Measurements from ENCODE around the gene PTPRN2. TPM values are rescaled to one million over a fixed set of nuclear protein-coding genes. Genes with fewer than 3 reads are reported as not detected.
"Not testable (repeated sequence)": the region's sequence is repeated elsewhere in the genome, so short reads cannot be mapped to it uniquely, and the experiment has no call there.

Gene PTPRN2
- total and polyA plus RNA-seq, 2 of the 13 experiments (the other 11 are each of a cell fraction or from before 2014, with no cell fraction given), result 2.5 to 24.2 TPM

DNA sequence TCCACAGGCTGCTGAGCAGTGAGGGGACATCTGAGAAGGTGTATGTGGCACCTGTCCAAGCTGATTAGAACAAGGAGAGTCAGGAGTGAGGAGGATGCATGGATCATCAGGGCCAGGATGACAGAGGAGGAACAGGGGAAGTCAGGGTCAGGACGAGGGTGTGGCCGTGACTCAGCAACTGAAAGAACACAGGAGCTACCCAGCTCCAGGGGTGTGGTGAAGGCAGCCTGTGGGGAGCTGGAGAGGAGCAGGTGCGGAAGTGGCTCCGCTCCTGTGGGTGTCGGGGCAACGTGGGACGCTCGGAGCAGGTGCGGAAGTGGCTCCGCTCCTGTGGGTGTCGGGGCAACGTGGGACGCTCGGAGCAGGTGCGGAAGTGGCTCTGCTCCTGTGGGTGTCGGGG lies 79.3 kb downstream of the PTPRN2 start:
- Histone ChIP-seq H4K20me1 (ENCODE audit: insufficient read depth, low read length) (peaks cover 27% of the 10 kb centered on the region; the same call in 1 of the 2 replicates), H3K36me3 (replicated peaks in 1 of 2; ENCODE audit: control insufficient read depth in 1 of 2, insufficient read depth in 2 of 2, low read length in 2 of 2) (peaks cover 4 to 12% of the 10 kb centered on the region in 2 experiments; a peak in 4 of 5 replicates), H3K4me1 (ENCODE audit: insufficient read depth, low read length) (peaks cover 14% of the 10 kb centered on the region)
- CTCF ChIA-PET (ENCODE audit: low intra/inter-chr PET ratio, low total read pairs); DNase-seq (ENCODE audit: low spot score); H3K4me2 ChIP-seq (ENCODE audit: low read depth, low read length); H3K4me3 ChIP-seq (replicated peaks in 1 of 3; ENCODE audit: insufficient read depth in 1 of 3, low read depth in 2 of 3, low read length in 3 of 3); FAIRE-seq; POLR2A ChIA-PET; H3K27me3 ChIP-seq (ENCODE audit: control insufficient read depth in 1 of 2, insufficient read depth in 2 of 2, low read length in 2 of 2); H3K9me3 ChIP-seq (ENCODE audit: low read length); H3K9ac ChIP-seq (ENCODE audit: insufficient read depth, low read depth, low read length); H3K79me2 ChIP-seq (ENCODE audit: insufficient read depth, low read length); BruUV-seq (replicated peaks); H2AFZ ChIP-seq (ENCODE audit: low read length); H3K27ac ChIP-seq (ENCODE audit: extremely low read length, insufficient read depth, low read length); intact Hi-C loops (cut with micrococcal nuclease; ENCODE audit: unreplicated experiment); in situ Hi-C loops (cut with HindIII; ENCODE audit: extremely low pct_ligation_motif_present, low pct_unique_long_range_greater_than_20kb): not testable (repeated sequence)
- peak; percentile 20; the same call in 1 of the 2 replicates for TF ChIP-seq NFE2 (CRISPR knock-in tag; IDR thresholded peaks at IDR 0.05)
- WGBS (ENCODE audit: low lambda C conversion rate), result 91% methylated on average over 10 of the region's 16 CpGs
- ATAC-seq, result peak; percentile 23; the same call in 1 of the 3 replicates

DNA sequence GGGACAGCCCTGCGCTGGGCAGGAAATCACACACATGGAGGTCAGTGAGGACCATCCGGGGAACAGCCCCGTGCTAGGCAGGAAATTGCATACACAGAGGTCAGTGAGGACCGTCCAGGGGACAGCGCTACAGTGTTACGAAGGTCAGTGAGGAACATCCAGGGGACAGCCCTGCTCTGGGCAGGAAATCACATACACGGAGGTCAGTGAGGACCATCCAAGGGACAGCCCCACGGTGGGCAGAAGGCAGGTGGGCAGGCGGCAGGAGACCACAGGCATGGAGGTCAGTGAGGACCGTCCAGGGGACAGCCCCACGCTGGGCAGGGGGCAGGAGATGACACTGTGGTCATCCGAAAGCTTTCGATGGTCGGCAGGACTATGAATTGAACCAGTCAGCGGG lies 79.7 kb downstream of the PTPRN2 start:
- DNase-seq (ENCODE audit: low spot score) (no peak), FAIRE-seq (no peak), ATAC-seq (peak; percentile 24; the same call in 2 of the 3 replicates)
- CTCF ChIA-PET (ENCODE audit: low intra/inter-chr PET ratio, low total read pairs), result no interaction called here
- Histone ChIP-seq H4K20me1 (ENCODE audit: insufficient read depth, low read length) (peaks cover 27% of the 10 kb centered on the region; the same call in 1 of the 2 replicates), H3K9me3 (ENCODE audit: low read length) (no peaks in the 10 kb centered on the region; the same call in 1 of the 2 replicates), H3K4me3 (replicated peaks in 1 of 3; ENCODE audit: insufficient read depth in 1 of 3, low read depth in 2 of 3, low read length in 3 of 3) (no peak overlapping the region), H3K4me1 (ENCODE audit: insufficient read depth, low read length) (peaks cover 14% of the 10 kb centered on the region), H3K36me3 (replicated peaks in 1 of 2; ENCODE audit: control insufficient read depth in 1 of 2, insufficient read depth in 2 of 2, low read length in 2 of 2) (peaks cover 4 to 12% of the 10 kb centered on the region in 2 experiments; a peak in 4 of 5 replicates), H3K4me2 (ENCODE audit: low read depth, low read length) (no peak overlapping the region), H3K79me2 (ENCODE audit: insufficient read depth, low read length) (no peaks in the 10 kb centered on the region), H3K9ac (ENCODE audit: insufficient read depth, low read depth, low read length) (no peak overlapping the region), H2AFZ (ENCODE audit: low read length) (no peak overlapping the region), H3K27me3 (ENCODE audit: control insufficient read depth in 1 of 2, insufficient read depth in 2 of 2, low read length in 2 of 2) (no peaks in the 10 kb centered on the region), H3K27ac (ENCODE audit: extremely low read length, insufficient read depth, low read length) (no peak overlapping the region)
- in situ Hi-C loops (cut with HindIII; ENCODE audit: extremely low pct_ligation_motif_present, low pct_unique_long_range_greater_than_20kb) (no loop called here), intact Hi-C loops (cut with micrococcal nuclease; ENCODE audit: unreplicated experiment) (no loop called here)
- BruUV-seq (replicated peaks), result no TSS peak
- 88% methylated on average over 13 of the region's 15 CpGs for WGBS (ENCODE audit: low lambda C conversion rate)
- POLR2A ChIA-PET, result no interaction called here
- TF ChIP-seq PAX8 (CRISPR knock-in tag; IDR thresholded peaks at IDR 0.05; ENCODE audit: borderline replicate concordance) (no peak), ZSCAN30 (CRISPR knock-in tag; IDR thresholded peaks at IDR 0.05) (no peak), SMC3 (IDR thresholded peaks at IDR 0.05; ENCODE audit: low read length) (no peak), ZFX (CRISPR knock-in tag; IDR thresholded peaks at IDR 0.05; ENCODE audit: low read depth) (no peak), SAP130 (CRISPR knock-in tag; IDR thresholded peaks at IDR 0.05; ENCODE audit: low read depth) (no peak), ASH2L (IDR thresholded peaks at IDR 0.05; ENCODE audit: insufficient read length, low read depth, low read length) (no peak), CEBPG (CRISPR knock-in tag; IDR thresholded peaks at IDR 0.05) (no peak)
- TF ChIP-seq, protein P1, sequence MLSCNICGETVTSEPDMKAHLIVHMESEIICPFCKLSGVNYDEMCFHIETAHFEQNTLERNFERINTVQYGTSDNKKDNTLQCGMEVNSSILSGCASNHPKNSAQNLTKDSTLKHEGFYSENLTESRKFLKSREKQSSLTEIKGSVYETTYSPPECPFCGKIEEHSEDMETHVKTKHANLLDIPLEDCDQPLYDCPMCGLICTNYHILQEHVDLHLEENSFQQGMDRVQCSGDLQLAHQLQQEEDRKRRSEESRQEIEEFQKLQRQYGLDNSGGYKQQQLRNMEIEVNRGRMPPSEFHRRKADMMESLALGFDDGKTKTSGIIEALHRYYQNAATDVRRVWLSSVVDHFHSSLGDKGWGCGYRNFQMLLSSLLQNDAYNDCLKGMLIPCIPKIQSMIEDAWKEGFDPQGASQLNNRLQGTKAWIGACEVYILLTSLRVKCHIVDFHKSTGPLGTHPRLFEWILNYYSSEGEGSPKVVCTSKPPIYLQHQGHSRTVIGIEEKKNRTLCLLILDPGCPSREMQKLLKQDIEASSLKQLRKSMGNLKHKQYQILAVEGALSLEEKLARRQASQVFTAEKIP (CRISPR knock-in tag; IDR thresholded peaks at IDR 0.05; ENCODE audit: borderline replicate concordance), result no peak
- TF ChIP-seq, protein P2, sequence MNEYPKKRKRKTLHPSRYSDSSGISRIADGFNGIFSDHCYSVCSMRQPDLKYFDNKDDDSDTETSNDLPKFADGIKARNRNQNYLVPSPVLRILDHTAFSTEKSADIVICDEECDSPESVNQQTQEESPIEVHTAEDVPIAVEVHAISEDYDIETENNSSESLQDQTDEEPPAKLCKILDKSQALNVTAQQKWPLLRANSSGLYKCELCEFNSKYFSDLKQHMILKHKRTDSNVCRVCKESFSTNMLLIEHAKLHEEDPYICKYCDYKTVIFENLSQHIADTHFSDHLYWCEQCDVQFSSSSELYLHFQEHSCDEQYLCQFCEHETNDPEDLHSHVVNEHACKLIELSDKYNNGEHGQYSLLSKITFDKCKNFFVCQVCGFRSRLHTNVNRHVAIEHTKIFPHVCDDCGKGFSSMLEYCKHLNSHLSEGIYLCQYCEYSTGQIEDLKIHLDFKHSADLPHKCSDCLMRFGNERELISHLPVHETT (CRISPR knock-in tag; conservative IDR thresholded peaks at IDR 0.05), result no peak
- TF ChIP-seq, protein P3, sequence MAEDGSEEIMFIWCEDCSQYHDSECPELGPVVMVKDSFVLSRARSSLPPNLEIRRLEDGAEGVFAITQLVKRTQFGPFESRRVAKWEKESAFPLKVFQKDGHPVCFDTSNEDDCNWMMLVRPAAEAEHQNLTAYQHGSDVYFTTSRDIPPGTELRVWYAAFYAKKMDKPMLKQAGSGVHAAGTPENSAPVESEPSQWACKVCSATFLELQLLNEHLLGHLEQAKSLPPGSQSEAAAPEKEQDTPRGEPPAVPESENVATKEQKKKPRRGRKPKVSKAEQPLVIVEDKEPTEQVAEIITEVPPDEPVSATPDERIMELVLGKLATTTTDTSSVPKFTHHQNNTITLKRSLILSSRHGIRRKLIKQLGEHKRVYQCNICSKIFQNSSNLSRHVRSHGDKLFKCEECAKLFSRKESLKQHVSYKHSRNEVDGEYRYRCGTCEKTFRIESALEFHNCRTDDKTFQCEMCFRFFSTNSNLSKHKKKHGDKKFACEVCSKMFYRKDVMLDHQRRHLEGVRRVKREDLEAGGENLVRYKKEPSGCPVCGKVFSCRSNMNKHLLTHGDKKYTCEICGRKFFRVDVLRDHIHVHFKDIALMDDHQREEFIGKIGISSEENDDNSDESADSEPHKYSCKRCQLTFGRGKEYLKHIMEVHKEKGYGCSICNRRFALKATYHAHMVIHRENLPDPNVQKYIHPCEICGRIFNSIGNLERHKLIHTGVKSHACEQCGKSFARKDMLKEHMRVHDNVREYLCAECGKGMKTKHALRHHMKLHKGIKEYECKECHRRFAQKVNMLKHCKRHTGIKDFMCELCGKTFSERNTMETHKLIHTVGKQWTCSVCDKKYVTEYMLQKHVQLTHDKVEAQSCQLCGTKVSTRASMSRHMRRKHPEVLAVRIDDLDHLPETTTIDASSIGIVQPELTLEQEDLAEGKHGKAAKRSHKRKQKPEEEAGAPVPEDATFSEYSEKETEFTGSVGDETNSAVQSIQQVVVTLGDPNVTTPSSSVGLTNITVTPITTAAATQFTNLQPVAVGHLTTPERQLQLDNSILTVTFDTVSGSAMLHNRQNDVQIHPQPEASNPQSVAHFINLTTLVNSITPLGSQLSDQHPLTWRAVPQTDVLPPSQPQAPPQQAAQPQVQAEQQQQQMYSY (CRISPR knock-in tag; IDR thresholded peaks at IDR 0.05), result no peak
